Right cardiac atrium (tissue), 5 donors: ENCODE measurements around the gene DCHS1. TPM values are rescaled to one million over a fixed set of nuclear protein-coding genes. Genes with fewer than 3 reads are reported as not detected.
A peak's percentile ranks its signal among the peaks of the same experiment; 100 is the strongest.

Experiments used
- ATAC-seq, 2 donors: fragments of 200-7000 bp; cut with Tn5 transposase; one replicate each; pipeline versions ENCODE4 v1.8.0 to v1.9.1; 2020; ENCODE audit warnings: moderate library complexity in 2 of 2, mild to moderate bottlenecking in 1 of 2
- DNase-seq, 3 donors: peaks; one replicate each; pipeline ENCODE4 v3.0.0-alpha.2; 2020
- H3K27ac ChIP-seq: one replicate; pipeline ENCODE4 v1.5.1; 2013; ENCODE audit warnings: mild to moderate bottlenecking, low read length, control low read depth, moderate library complexity
- H3K27me3 ChIP-seq: one replicate; pipeline ENCODE4 v1.6.1; 2013; ENCODE audit not compliant: control insufficient read depth, insufficient read depth
- H3K4me1 ChIP-seq: one replicate; pipeline ENCODE4 v1.6.1; 2013; ENCODE audit warnings: low read length; ENCODE audit not compliant: control insufficient read depth, insufficient read depth
- H3K4me3 ChIP-seq: one replicate; pipeline ENCODE4 v1.5.1; 2013; ENCODE audit warnings: low read length, control low read depth
- H3K9me3 ChIP-seq: one replicate; pipeline ENCODE4 v1.6.1; 2013; ENCODE audit warnings: low read length; ENCODE audit not compliant: control insufficient read depth
- whole genome bisulfite sequencing: extraction: QIAGEN DNeasy Blood & Tissue Kit; methylation state at CpG from one replicate; pipeline ENCODE4 v1.1.7; 2013; 5-methylcytosine and 5-hydroxymethylcytosine counted together
- intact Hi-C, 4 donors: fragments of 100-400 bp; cut with DNase I; formaldehyde crosslinking; loops; one replicate each; pipeline versions ENCODE4 v1.11.0 to v1.14.0; 2022 to 2023
- polyA plus RNA-seq: library from polyadenylated mRNA; stranded (reverse); fragments of 200-250 nt; gene quantifications from one replicate; pipeline ENCODE4 v1.2.3, GENCODE V29; 2013
- total RNA-seq, 4 donors: library from RNA; stranded (reverse); fragmentation: NEBNext Ultra II Directional; extraction: Animal tissue kit (Norgen Biotek cat#: 25700); gene quantifications; one replicate each; pipeline ENCODE4 v1.2.1, GENCODE V29; 2021
- donor health status: healthy with polysubstance abuse.
- donor health status: DM: no; HTN: yes; CAD: no.
- donor health status: DM: no; HTN: no; CAD: no.
- donor health status: DM: no; HTN: yes; CAD: no; lungs with severe emphysema.
- donor health status: DM: yes; HTN: yes; CAD: no.

The DCHS1 gene
- total and polyA plus RNA-seq, 5 donors = 6.4 to 19.2 (median 13.2) TPM

- intact Hi-C loops = no loop called here
- ATAC-seq (peak; percentile 60 to 71), DNase-seq (peak; percentile 49 to 83 (median 78))
- Histone ChIP-seq H3K27ac (peak overlapping the region; percentile 55), H3K9me3 (no peaks in the 10 kb centered on the region), H3K4me1 (peaks cover 3% of the 10 kb centered on the region), H3K4me3 (peak overlapping the region; percentile 71), H3K27me3 (no peaks in the 10 kb centered on the region)
- WGBS = 2% methylated on average over 84 of the region's 84 CpGs
Measured at GRCh38 chr11:6655020-6655789, 404 bp downstream of the DCHS1 start.

- intact Hi-C loops = no loop called here
- ATAC-seq (peak; percentile 55 to 69), DNase-seq (peak; percentile 64 to 85 (median 85))
- WGBS = 24% methylated on average over 9 of the region's 9 CpGs
- Histone ChIP-seq H3K27ac (peak overlapping the region; percentile 25), H3K27me3 (no peaks in the 10 kb centered on the region), H3K9me3 (no peaks in the 10 kb centered on the region), H3K4me1 (peaks cover 3% of the 10 kb centered on the region), H3K4me3 (peak overlapping the region; percentile 71)
Measured at GRCh38 chr11:6654281-6655019, 1.2 kb downstream of the DCHS1 start.

- WGBS = 89% methylated on average over 2 of the region's 2 CpGs
- no peaks in the 10 kb centered on the region for H3K9me3 ChIP-seq
- intact Hi-C loops = no loop called here
- no peaks in the 10 kb centered on the region for H3K27me3 ChIP-seq
- H3K4me1 ChIP-seq = peaks cover 3% of the 10 kb centered on the region
- no peak for ATAC-seq
- DNase-seq = no peak
- no peak overlapping the region for H3K27ac ChIP-seq
- H3K4me3 ChIP-seq = no peak overlapping the region
Measured at GRCh38 chr11:6653656-6654055, 2.0 kb downstream of the DCHS1 start.

GRCh38 chr11:6653097-6653496 is 2.5 kb downstream of the DCHS1 start:
- H3K27ac ChIP-seq = no peak overlapping the region
- peaks cover 3% of the 10 kb centered on the region for H3K4me1 ChIP-seq
- no peak overlapping the region for H3K4me3 ChIP-seq
- 94% methylated on average over 1 of the region's 1 CpG for WGBS
- H3K9me3 ChIP-seq = no peaks in the 10 kb centered on the region
- ATAC-seq (no peak), DNase-seq (no peak)
- H3K27me3 ChIP-seq = no peaks in the 10 kb centered on the region
- intact Hi-C loops = no loop called here

- no peaks in the 10 kb centered on the region for H3K9me3 ChIP-seq
- ATAC-seq = no peak
- intact Hi-C loops = no loop called here
- no peak overlapping the region for H3K4me3 ChIP-seq
- peaks cover 4% of the 10 kb centered on the region for H3K4me1 ChIP-seq
- no peak for DNase-seq
- 52% methylated on average over 3 of the region's 3 CpGs for WGBS
- no peak overlapping the region for H3K27ac ChIP-seq
- no peaks in the 10 kb centered on the region for H3K27me3 ChIP-seq
Measured at GRCh38 chr11:6652182-6652581, 3.4 kb downstream of the DCHS1 start.

GRCh38 chr11:6650980-6651379 is 4.6 kb downstream of the DCHS1 start:
- intact Hi-C loops = no loop called here
- no peaks in the 10 kb centered on the region for H3K9me3 ChIP-seq
- H3K4me1 ChIP-seq = peaks cover 13% of the 10 kb centered on the region
- no peak overlapping the region for H3K27ac ChIP-seq
- no peak overlapping the region for H3K4me3 ChIP-seq
- whole genome bisulfite sequencing = 48% methylated on average over 6 of the region's 6 CpGs
- ATAC-seq (no peak), DNase-seq (no peak)
- H3K27me3 ChIP-seq = no peaks in the 10 kb centered on the region

- ATAC-seq (no peak), DNase-seq (no peak)
- H3K9me3 ChIP-seq = no peaks in the 10 kb centered on the region
- H3K4me1 ChIP-seq = peaks cover 13% of the 10 kb centered on the region
- intact Hi-C loops = no loop called here
- H3K27me3 ChIP-seq = no peaks in the 10 kb centered on the region
- H3K4me3 ChIP-seq = no peak overlapping the region
- H3K27ac ChIP-seq = no peak overlapping the region
Measured at GRCh38 chr11:6650104-6650503, 5.5 kb downstream of the DCHS1 start.

GRCh38 chr11:6648501-6648900 is 7.1 kb downstream of the DCHS1 start:
- Histone ChIP-seq H3K9me3 (no peaks in the 10 kb centered on the region), H3K4me1 (peaks cover 13% of the 10 kb centered on the region), H3K4me3 (no peak overlapping the region), H3K27ac (peak overlapping the region; percentile 7), H3K27me3 (no peaks in the 10 kb centered on the region)
- peak in 1 of 3 donors; percentile 40 for DNase-seq
- 40% methylated on average over 1 of the region's 1 CpG for WGBS
- ATAC-seq = no peak
- intact Hi-C loops = no loop called here

GRCh38 chr11:6647836-6648235 is 7.8 kb downstream of the DCHS1 start:
- no peak for ATAC-seq
- 91% methylated on average over 2 of the region's 2 CpGs for WGBS
- Histone ChIP-seq H3K27ac (peak overlapping the region; percentile 39), H3K4me3 (no peak overlapping the region), H3K4me1 (peaks cover 13% of the 10 kb centered on the region), H3K27me3 (no peaks in the 10 kb centered on the region), H3K9me3 (no peaks in the 10 kb centered on the region)
- intact Hi-C loops = no loop called here
- no peak for DNase-seq

GRCh38 chr11:6646918-6647679 is 8.5 kb downstream of the DCHS1 start:
- Histone ChIP-seq H3K27ac (peak overlapping the region; percentile 36), H3K4me3 (no peak overlapping the region), H3K27me3 (no peaks in the 10 kb centered on the region), H3K9me3 (no peaks in the 10 kb centered on the region), H3K4me1 (peaks cover 13% of the 10 kb centered on the region)
- intact Hi-C loops = no loop called here
- peak; percentile 33 to 59 for ATAC-seq
- 37% methylated on average over 9 of the region's 9 CpGs for whole genome bisulfite sequencing
- peak; percentile 64 to 83 (median 79) for DNase-seq

- ATAC-seq (peak; percentile 47 to 61), DNase-seq (peak in 2 of 3 donors; percentile 72 to 78)
- WGBS = 24% methylated on average over 3 of the region's 3 CpGs
- intact Hi-C loops = no loop called here
- Histone ChIP-seq H3K27ac (peak overlapping the region; percentile 36), H3K4me3 (no peak overlapping the region), H3K4me1 (peaks cover 13% of the 10 kb centered on the region), H3K27me3 (no peaks in the 10 kb centered on the region), H3K9me3 (no peaks in the 10 kb centered on the region)
Measured at GRCh38 chr11:6646576-6646917, 9.1 kb downstream of the DCHS1 start.
